ENCODE data around the gene CAMK2N1.
A peak's percentile ranks its signal among the peaks of the same experiment; 100 is the strongest.

Gene CAMK2N1

GRCh38 chr1:20447794-20448193, 38.2 kb downstream of the CAMK2N1 start:
- Histone ChIP-seq H3K4me3 (ENCODE audit: severe bottlenecking) (no peak overlapping the region), H3K27me3 (ENCODE audit: insufficient read depth, poor library complexity, severe bottlenecking) (no peaks in the 10 kb centered on the region), H3K4me1 (ENCODE audit: insufficient read depth, poor library complexity, severe bottlenecking) (peaks cover 14% of the 10 kb centered on the region), H3K27ac (ENCODE audit: poor library complexity, severe bottlenecking) (no peak overlapping the region), H3K36me3 (ENCODE audit: low read depth) (no peaks in the 10 kb centered on the region), H3K9me3 (ENCODE audit: severe bottlenecking) (no peaks in the 10 kb centered on the region)
- TF ChIP-seq CTCF (IDR thresholded peaks at IDR 0.05; ENCODE audit: poor library complexity, severe bottlenecking), result no peak
- ATAC-seq (ENCODE audit: low read depth) (no peak), DNase-seq (ENCODE audit: low spot score) (no peak)

- Histone ChIP-seq H3K27me3 (ENCODE audit: insufficient read depth, poor library complexity, severe bottlenecking) (no peaks in the 10 kb centered on the region), H3K4me1 (ENCODE audit: insufficient read depth, poor library complexity, severe bottlenecking) (peaks cover 14% of the 10 kb centered on the region), H3K9me3 (ENCODE audit: severe bottlenecking) (no peaks in the 10 kb centered on the region), H3K4me3 (ENCODE audit: severe bottlenecking) (no peak overlapping the region), H3K36me3 (ENCODE audit: low read depth) (no peaks in the 10 kb centered on the region), H3K27ac (ENCODE audit: poor library complexity, severe bottlenecking) (no peak overlapping the region)
- TF ChIP-seq CTCF (IDR thresholded peaks at IDR 0.05; ENCODE audit: poor library complexity, severe bottlenecking), result no peak
- peak; percentile 66 for ATAC-seq (ENCODE audit: low read depth)
- DNase-seq (ENCODE audit: low spot score), result no peak
Measured at GRCh38 chr1:20446796-20447195, 39.2 kb downstream of the CAMK2N1 start.

- Histone ChIP-seq H3K27ac (ENCODE audit: poor library complexity, severe bottlenecking) (no peak overlapping the region), H3K9me3 (ENCODE audit: severe bottlenecking) (no peaks in the 10 kb centered on the region), H3K4me1 (ENCODE audit: insufficient read depth, poor library complexity, severe bottlenecking) (peaks cover 14% of the 10 kb centered on the region), H3K36me3 (ENCODE audit: low read depth) (no peaks in the 10 kb centered on the region), H3K4me3 (ENCODE audit: severe bottlenecking) (no peak overlapping the region), H3K27me3 (ENCODE audit: insufficient read depth, poor library complexity, severe bottlenecking) (no peaks in the 10 kb centered on the region)
- DNase-seq (ENCODE audit: low spot score) (no peak), ATAC-seq (ENCODE audit: low read depth) (no peak)
- no peak for TF ChIP-seq CTCF (IDR thresholded peaks at IDR 0.05; ENCODE audit: poor library complexity, severe bottlenecking)
Measured at GRCh38 chr1:20445956-20446355, 40.1 kb downstream of the CAMK2N1 start.

GRCh38 chr1:20443703-20444586, 42.1 kb downstream of the CAMK2N1 start:
- H3K4me1 ChIP-seq (ENCODE audit: insufficient read depth, poor library complexity, severe bottlenecking), result peaks cover 14% of the 10 kb centered on the region
- no peak overlapping the region for H3K4me3 ChIP-seq (ENCODE audit: severe bottlenecking)
- no peak for TF ChIP-seq CTCF (IDR thresholded peaks at IDR 0.05; ENCODE audit: poor library complexity, severe bottlenecking)
- no peaks in the 10 kb centered on the region for H3K27me3 ChIP-seq (ENCODE audit: insufficient read depth, poor library complexity, severe bottlenecking)
- H3K36me3 ChIP-seq (ENCODE audit: low read depth), result no peaks in the 10 kb centered on the region
- no peaks in the 10 kb centered on the region for H3K9me3 ChIP-seq (ENCODE audit: severe bottlenecking)
- ATAC-seq (ENCODE audit: low read depth), result peak; percentile 73
- peak overlapping the region; percentile 27 for H3K27ac ChIP-seq (ENCODE audit: poor library complexity, severe bottlenecking)
- DNase-seq (ENCODE audit: low spot score), result no peak
